Brain pericyte (primary cell): ENCODE data around the gene OGFOD1.

Experiments
- DNase-seq: peaks from one replicate; pipeline ENCODE4 v3.0.0-alpha.2; 2012; ENCODE audit warnings: low read depth, low spot score

OGFOD1 gene

DNA sequence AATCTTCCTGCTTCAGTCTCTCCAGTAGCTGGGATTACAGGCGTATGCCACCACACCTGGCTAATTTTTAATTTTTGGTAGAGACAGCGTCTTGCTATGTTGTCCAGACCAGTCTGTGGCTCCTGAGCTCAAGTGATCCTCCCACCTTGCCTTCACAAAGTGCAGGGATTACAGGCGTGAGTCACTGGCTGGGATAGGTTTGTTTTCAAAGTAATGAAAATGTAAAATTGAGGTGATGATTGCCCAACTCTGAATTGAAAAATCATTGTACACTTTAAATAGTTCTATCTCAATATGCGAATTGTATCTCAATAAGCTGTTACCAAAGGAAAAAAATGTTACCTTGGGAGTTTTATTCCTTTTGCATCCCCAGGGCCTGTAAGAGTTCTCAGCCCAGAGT lies 24.8 kb upstream of the OGFOD1 start:
- DNase-seq: no peak

DNA sequence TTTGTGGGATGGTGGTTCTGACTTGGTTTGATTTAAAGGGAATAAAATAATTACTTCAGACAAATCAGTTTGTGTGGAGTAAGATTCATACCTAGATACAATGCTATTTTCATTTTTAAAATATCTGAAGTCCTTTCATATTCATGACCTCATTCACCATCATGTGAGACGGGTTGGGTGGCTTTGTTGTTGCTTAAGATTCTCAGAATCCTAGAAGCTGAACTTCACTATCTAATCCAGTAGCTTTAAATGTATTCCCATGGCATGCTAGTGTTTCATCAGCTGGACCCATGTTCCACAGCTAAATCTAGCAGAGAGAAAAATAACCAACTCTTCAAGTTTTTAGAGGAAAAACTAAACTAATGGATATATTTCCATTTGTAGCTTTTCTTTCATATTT lies 23.3 kb upstream of the OGFOD1 start:
- DNase-seq: no peak

DNA sequence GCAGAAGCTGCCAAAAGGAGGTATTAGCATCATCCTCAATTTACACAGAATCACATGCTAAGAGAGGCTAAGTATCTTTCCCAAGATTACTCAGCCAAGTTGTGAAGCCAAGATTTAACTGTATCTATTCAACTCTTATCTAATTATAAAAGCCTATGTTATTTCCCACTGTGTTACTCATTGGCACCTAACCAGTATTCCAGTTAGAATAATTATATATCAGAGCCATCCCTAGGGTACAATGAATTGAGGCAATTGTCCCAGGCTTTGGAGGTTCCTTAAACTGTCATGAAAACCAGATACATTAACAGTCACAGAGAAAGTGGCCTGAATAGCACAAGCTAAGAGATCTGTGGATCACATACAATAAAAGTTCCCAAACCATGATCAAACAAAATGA lies 15.1 kb upstream of the OGFOD1 start:
- DNase-seq: no peak

DNA sequence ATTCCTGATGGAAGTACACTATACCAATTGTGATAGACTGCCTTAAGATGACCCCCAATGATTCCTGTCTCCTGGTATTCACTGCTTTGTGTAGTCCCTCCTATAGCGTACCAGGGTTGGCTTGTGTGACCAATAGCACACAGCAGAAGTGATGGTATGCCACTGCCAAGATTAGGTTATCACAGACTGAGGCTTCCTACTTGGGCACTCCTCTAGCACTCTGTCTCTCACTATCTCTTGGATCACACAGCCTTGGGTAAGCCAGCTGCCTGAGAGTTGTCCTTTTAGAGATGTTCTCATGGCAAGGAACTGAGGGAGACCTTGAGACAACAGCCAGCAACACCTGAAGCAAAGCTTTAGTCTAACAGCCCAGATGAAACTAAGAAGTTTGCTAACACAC lies 13.3 kb upstream of the OGFOD1 start:
- DNase-seq: no peak

DNA sequence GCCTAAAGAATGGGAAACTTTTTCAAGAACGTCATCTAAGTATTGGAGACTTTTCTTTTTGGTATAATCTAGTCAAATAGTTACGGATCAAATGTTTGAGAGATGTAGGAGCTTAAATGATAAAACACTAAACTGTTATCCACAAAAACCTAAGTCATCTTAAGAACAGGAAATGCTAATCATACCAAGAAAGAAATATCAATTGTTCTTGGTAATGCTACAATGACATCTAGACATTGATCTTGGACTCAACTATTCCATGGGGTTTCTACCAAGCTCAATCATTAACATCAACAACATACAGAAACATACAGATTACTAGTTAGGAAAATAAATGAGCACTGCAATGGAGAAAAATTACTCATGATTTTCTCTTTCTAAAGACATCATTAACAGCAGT lies 4.1 kb upstream of the OGFOD1 start:
- DNase-seq: no peak

DNA sequence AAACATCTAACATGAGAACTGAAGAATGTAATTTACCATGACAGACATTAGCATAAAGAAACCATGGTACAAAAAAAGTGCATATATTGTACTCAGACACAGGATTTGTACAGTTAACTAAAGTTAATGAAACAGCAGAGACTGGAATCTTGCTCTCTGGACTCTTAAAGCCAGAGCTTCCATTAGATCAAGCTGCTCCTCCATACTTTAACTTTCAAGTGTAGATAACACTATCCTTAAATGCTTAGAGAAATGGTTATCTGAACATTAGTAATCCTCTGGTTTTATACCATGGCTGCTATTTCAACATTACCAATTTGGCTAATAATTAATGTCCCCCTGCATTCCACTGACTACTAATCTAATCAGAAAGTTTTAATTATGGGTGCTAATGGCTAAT lies 3.3 kb upstream of the OGFOD1 start:
- DNase-seq: no peak

DNA sequence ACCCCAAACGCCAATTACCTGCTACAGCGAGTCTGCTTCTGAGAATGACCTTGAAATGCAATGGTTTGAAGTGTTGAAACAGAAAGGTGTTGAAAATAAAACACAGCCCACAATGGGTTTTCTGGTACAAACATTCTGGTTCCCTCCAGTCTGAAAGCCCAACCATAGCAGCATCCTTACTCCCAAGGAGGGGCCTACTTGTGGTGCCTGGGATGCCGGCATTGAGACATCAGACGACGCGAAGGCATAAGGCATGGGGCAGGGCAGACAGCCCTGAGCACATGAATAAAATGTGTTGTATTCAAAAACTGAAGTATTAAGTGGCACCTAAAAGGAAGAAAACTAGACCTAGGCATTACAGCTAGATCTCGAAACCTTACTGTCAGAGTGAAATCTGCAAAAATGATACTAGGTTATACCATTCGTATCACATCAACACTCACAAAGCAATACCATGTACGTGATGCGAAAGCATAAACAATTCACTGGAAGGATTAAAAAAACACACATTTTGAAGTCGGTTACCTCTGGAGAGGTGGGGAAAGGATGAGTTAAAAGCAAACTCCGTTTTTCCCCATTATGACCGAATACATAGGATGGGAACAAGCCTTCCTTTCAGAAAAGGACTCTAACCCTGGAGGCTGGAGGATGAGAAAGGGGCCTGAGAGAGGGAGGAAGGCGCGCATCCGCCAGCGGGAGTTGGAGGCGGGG lies 924 bp upstream of the OGFOD1 start:
- DNase-seq: no peak

DNA sequence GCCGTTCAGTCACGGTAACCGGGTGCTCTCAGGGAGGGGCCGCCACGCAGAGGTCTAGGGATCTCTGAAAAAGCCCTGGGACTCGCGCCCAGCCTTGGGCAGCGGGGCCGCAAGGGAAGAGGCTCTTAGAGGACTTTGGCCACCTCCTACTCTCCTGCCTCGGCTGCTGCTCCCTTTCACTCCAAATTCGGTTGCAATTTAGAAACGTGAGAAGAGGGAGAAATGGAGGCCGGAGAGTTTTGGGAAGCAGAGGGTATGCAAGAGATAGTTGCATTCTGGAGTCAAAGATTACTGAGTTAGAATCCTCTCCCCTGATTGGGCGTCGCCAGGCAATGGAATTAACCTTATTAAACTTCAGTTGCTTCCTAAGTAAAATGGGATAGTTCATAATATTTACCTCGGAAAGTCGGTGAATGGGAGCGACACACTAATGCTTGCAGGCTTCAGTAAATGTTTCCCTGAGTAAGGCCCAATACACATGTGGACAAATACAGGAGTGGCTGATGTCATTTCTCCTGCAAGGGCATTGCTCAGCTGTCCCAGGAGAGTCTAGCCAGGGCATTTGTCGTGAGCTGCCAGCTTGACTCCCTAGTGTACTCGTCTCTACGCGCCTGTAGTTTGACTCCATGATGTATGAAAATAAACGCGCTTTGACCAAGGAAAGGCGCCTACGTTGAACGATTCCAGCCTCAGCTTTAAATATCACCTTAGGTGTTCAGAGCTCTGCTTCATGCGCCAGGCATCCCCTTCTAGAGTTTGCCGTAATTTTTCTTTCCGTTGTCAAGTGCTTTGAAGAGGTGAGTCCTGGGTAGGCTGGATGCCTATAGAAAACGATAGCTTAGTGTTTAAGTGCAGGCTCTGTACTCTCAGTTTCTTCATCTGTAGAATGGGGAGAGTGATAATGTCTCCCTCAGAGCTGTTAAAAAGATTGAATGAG lies 667 bp downstream of the OGFOD1 start:
- DNase-seq: no peak

DNA sequence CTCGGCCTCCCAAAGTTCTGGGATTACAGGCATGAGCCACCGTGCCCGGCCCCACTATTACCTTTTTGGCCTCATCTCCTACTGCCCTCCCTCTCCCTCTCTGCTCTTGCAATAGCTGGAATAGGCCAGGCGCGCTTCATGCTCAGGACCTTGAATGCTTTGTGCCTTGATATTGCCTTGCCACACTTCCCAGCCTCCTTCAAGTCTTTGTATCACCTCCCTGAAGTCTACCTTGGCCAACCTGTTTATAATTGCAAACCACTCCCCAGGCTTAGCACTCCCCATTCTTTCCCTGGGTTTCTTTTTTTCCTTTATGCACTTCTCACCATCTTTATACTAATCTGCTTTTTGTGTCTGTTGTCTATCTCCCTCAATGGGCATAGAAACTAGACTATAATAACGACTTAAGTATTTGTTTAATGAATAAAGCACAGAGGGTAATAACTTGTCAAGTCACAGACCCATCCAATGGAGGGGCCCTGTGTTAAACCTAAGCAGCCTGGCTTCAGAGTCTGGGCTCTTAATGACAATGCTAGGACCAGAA lies 6.6 kb downstream of the OGFOD1 start:
- DNase-seq: no peak

DNA sequence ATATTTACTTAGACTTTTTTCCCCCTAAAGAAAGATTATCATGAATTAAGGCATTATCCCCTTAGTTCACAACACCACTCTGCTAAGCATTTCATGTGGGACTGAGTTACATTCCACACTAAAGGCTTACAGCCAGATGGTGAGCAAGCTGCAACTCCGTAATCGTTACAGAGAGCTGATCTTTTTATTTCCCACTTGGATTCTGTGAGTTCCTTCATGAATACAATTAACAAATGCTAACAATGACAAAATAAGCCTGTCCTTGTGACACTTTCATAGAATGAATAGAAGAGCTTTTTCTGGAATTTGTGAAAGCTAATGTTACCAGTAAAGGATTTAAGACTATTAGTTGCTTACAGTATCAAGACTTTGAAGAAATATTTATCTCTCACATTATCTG lies 8.7 kb downstream of the OGFOD1 start:
- DNase-seq: no peak

DNA sequence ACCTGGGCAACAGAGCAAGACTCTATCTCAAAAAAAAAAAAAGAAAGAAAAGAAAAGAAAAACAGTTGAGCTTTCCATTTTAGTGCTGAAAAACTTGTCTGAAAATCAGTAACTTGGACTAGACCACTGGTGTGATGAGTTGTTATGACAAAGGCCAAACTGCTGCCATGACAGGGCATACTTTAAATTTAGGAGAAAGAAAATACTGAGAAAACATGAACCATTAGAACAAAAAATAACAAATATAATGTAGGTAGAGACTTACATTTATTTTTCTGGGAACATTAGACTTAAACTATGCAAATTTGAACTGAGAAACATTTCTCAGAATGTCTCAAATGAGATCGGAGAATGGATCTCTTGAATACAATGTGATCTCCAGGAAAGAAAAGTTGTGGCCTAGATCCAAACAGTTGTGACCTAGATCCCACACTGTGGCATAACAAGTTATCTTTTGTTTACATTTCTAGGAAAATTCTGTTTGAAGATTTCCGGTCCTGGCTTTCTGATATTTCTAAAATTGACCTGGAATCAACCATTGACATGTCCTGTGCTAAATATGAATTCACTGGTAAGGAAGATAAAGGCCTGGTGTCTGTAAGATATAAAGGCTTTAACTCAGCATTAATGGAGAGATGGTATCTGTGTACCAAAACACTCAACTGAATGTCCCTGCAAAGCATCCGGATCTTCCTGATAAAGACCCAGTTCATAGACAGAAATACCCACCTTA lies 10.9 kb downstream of the OGFOD1 start:
- DNase-seq: no peak

DNA sequence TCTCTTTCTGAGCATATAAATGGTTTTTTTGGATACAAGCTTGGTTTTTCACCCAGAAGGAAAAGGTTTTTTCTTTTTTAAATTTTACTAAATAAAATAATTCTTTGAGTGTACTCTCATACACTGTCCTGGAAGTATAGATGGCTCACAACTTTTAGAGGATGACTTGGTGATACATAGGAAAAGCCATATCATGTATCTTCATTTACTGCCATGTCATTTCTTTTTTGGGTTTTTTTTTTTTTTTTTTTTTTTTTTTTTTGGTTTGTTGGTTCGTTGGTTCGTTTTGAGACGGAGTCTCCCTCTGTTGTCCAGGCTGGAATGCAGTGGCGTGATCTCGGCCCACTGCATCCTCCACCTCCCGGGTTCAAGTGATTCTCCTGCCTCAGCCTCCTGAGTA lies 11.8 kb downstream of the OGFOD1 start:
- DNase-seq: no peak

DNA sequence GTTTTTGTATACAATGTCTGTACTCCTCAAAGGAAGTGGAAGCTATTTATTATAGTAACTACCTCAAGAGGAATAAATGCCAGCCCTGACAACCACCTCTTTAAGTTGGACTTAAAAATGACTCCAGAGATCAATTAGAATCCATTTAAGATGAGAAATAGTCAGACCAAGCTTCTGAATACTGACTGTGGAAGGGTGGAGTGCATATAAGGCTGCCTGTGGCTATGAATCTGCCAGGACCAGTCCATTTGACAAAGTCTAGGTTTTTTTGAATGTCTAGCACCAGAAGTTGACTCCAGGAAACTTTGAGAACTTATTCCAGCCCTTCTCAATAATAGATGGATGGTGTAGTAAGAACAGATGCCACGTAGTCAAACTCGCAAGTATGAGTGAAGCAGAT lies 15.0 kb downstream of the OGFOD1 start:
- DNase-seq: no peak

DNA sequence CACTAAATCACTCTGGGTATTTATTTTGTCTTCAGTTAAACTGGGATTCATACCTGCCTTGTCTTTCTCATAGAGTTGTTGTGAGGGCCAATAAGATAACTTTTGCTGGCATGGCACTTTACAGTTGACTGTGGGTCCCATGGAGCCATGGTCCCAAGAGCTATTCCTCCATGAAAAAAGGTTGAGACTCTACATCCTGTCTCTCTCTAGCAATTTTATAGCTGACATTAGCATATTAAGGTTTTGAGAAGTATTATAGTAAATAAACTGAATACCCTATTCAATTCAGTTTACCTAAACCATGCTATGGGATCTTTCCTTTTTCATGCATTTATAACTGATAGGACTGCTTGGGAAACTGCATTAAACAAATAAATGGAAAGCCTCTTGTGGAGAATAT lies 17.4 kb downstream of the OGFOD1 start:
- DNase-seq: no peak

DNA sequence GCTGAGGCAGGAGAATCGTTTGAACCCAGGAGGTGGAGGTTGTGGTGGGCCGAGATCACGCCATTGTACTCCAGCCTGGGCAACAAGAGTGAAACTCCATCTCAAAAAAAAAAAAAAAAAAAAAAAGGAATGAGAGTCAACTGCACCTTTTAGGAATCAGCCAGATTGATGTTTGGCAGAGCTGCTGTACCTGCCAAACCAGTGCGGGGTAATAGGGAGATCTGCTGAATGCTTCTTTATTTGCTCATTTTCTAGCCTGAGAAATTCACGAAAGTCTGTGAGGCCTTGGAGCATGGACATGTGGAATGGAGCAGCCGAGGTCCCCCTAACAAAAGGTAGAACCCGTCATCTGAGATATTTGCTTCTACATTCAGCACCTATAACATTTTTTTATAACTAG lies 18.4 kb downstream of the OGFOD1 start:
- DNase-seq: no peak

DNA sequence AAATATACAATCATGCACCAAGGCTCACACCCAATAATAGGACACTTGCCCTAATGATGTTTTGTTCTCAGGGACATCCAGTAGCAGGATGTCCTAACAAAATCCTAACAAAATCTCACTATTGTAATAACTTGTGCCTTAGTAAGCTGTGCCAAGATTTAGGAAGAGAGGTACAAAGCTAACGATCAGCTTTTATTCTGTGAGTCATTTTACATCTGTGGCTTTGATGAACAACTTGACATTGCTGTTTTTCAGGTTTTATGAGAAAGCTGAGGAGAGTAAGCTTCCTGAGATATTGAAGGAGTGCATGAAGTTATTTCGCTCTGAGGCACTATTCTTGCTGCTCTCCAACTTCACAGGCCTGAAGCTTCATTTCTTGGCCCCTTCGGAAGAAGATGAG lies 18.9 kb downstream of the OGFOD1 start:
- no peak for DNase-seq

DNA sequence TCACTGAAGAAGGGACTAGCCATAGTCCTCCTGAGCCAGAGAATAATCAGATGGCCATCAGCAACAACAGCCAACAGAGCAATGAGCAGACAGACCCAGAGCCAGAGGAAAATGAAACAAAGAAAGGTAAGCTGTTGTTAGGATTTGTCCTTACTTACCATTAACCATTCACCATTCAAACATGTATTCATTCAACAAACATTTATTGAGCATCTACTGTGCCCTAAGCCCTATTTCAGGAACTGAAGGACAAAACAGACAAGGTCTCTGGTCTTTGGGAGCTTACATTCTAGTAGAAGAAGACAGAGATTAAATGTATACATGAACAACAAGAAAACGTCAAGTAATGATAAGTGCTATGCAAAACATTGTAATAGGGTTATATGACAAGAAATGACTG lies 19.3 kb downstream of the OGFOD1 start:
- DNase-seq: no peak

DNA sequence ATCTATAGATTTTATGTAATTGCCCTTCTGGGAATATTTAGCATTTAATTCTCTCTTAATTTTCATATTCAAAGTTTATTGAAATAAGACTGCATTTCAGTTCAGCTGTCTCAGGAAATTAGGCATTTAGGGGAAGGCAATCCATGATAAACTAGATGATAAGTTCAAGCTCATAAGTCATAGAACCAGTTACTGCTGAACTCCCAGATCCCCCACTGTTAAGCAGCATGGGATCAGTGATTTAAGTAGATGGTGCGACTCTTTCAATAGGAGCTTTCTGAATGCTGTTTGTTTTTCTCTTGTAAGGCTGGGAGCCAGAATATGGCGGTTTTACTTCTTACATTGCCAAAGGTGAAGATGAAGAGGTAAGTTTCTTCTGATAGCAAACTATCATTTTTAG lies 23.8 kb downstream of the OGFOD1 start:
- no peak for DNase-seq

DNA sequence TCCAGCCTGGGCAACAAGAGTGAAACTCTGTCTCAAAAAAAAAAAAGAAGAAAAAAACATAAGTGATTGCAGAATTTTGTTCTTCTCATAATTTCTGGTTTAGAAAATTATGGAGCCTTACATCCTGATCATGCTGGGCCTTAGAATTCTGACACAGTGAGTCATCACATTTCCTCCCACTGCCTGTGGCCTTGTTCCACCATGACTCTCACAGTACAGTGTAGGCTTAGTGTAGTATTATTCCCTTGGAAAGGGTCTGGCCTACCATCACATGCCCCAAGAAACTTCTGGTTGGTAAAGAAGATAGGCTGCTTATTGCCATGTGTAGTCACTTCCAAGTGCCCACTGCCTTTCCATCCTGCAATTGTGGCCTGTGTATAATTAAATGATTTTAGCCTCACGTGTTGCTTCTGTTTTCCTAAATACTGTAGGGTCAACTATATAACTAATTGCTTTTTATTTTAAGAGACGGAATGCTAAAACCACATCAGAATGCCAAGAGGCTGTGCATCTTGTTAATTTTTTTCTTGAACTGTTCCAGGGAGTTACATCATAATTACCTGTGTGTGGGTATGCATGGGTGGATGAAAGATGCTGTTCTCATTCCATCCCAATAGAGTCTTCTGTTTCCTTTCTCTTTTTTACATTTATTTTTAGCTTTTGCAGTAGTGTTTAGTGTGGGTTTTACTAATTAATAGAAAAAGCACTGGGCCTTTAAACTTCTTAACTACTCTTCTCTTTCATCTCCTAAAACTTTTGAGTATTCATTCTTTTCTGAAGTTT lies 25.9 kb downstream of the OGFOD1 start:
- peak; percentile 50 for DNase-seq

DNA sequence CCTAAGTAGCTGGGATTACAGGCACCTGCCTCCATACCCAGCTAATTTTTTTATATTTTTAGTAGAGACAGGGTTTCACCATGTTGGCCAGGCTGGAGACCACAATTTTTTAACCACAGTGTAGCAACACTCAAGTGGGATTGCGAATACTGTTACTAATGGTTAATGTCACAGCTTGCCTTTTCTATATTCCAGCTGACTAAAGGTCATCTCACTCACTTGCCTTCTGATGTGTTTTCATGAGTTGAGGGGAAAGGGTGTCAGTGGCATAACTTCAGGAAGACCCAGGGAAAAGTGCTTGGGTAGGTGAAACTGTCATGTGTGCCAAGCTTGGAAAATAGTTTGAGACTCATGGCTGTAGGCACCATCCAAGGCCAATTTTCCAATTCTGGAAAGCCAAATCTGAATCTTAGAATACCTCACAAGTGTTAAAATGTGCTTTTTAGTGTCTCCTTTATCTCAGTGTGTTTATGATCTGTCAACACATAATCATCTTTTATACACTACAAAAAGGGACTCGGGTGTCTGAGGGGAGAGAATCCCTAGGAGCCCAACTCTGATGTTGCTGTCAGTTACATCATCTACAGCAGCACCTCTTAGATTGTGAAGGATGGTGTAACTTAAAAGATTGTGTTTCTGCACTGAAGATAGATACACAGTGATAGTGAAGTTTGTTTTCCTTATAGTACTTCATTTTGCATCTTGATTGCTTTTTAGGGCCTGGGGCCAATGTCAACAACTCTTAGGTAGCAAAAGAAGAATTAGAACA lies 27.1 kb downstream of the OGFOD1 start:
- DNase-seq: no peak

DNA sequence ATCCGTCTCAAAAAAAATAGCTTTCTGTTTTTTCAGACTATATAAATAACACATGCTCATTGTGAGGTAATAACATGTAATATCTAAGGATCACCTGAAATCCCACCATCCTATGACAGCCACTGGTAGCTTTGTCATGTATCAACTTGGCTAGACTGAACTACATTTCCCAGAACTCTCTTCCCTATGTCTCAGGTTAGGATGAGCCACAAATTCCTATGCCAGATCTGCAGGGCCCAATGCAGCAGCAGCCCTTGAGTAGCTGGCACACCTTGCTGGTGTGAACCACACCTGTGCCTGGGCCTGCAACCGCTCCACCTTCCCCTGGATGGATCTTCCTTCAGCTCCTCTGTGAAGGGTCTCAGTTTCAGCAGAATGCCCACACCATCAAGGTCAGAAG lies 28.1 kb downstream of the OGFOD1 start:
- no peak for DNase-seq
